CD1c-positive myeloid dendritic cell (primary cell): ENCODE data around the gene VAV2.
A peak's percentile ranks its signal among the peaks of the same experiment; 100 is the strongest.
"Not testable (repeated sequence)": the region's sequence is repeated elsewhere in the genome, so short reads cannot be mapped to it uniquely, and the experiment has no call there.

Source experiments
- DNase-seq: peaks from one replicate; pipeline ENCODE4 v3.0.0-alpha.2; 2016; ENCODE audit errors: extremely low spot score

VAV2 gene

GRCh38 chr9:133768371-133768858, 223.7 kb downstream of the VAV2 start:
- DNase-seq = no peak

GRCh38 chr9:133767625-133768024, 224.5 kb downstream of the VAV2 start:
- no peak for DNase-seq

DNA sequence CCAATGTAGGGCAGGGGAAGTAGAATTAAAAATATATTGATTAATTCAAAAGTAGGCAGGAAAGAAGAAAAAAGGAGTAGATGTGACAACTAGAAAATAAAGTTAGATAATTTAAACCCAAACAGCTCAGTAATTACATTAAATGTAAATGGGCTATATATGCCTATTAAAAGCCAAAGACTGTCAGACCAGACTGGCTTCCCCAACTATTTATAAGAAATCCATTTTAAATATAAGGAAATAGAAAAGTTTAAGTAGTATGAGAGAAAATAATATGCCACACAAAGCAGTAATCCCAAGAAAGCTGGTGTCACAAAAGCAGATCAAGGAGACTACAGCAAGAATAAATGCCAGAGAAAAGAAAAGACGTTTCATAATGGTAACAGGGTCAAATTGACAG, 225.1 kb downstream of the VAV2 start:
- no peak for DNase-seq

GRCh38 chr9:133766234-133766633, 225.9 kb downstream of the VAV2 start:
- not testable (repeated sequence) for DNase-seq

DNA sequence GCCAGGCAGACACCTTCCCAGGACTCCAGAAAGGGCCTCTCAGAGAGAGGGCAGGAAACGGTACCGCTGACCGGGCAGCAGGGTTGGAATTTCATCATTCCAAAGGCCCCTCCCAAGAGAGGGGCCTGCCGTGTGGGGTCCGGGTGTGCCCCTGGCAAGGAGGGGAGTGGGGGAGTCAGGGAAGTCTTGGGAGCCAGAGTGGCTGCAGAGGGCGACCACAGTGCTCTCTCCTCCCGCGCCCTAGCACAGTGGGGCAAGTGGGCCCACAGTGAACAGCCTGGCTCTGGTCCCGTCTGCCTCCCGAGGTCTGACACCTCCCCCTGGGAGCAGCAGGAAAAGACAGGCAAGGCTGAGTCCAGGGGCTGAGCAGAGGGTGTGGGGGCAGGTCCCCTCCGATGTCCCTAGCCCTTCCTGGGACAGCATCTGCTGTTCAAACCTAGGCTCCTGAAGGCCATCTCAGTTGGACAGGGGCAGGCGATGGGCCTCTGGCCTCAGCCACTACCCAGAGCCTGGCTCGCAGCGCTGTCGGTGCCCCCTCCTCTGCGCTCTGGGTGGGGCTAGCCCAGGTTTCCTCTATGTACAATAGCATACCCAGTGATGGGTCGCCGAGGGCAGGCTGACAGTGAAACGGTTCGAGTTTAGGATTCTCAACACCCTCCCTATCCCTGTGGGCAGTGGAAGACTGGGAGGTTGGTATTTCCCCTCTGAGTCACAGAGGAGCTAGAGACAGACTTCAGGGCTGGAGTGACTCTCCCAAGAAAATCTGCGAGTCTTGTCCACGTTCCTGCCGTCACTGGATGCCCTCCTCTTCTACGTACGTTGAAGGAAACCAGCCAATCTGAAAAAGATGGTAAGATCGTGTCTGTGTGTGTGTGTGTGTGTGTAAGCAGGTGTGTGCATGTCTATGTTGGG, 228.6 kb downstream of the VAV2 start:
- no peak for DNase-seq

DNA sequence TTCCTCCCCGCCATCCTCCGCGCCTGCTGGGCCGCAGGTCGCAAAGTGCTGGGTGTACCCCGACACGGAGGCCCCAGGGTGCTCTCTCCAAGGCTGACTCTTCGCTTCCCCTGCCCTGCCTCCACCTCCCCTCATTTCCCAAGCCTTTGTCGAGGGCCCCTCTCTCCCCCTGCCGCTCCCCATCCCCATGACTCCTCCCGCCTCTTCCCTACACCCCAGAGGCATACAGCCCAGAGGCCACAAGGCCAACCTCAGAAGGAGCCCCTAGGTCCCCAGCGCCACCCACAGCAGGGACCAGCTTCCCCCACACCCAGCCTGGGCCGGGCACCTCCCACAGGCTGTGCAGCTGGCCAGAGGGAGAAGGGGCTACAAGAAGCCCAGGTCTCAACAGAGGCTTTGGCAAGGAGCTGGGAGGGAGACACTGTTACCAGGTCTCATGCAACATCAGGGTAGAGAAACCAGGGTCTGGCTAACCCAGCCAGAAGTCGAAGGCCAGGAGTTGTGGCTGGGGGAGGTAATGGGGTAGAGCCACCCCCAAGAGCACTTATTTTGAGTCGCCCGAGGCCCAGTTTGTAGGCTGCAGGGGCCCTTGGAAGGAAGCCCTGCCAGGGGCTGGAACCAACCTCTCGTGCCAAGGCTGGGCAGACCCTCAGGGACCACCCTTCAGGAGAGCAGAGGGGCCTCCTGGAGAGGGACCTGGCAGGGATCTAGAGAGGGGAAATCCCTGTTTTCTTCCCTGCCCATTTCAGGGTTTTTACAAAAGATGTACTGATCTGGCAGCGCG, 229.4 kb downstream of the VAV2 start:
- DNase-seq = no peak

GRCh38 chr9:133761641-133762248, 230.4 kb downstream of the VAV2 start:
- no peak for DNase-seq

- no peak for DNase-seq
These were observed 231.3 kb downstream of the VAV2 start for GRCh38 chr9:133760713-133761290.

DNA sequence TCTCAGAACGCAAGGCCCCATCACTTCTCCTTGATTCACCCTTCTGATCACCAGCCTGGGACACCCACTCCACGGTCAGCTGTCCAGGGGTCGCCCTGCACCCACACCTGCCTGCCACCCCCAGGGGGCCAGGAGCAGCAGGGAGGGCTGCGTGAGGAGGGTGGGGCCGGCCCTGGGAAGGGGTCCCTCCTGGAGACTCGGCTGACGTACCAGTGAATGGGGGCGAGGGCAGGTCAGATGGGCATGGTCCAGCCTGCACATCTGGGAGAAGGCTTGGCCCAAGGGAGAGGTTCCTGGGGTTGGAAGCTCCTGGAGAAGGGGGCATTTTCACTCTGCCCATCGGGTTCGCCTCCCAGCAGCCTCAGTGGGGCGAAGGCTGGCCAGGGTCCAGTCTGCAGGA, 232.2 kb downstream of the VAV2 start:
- no peak for DNase-seq

DNA sequence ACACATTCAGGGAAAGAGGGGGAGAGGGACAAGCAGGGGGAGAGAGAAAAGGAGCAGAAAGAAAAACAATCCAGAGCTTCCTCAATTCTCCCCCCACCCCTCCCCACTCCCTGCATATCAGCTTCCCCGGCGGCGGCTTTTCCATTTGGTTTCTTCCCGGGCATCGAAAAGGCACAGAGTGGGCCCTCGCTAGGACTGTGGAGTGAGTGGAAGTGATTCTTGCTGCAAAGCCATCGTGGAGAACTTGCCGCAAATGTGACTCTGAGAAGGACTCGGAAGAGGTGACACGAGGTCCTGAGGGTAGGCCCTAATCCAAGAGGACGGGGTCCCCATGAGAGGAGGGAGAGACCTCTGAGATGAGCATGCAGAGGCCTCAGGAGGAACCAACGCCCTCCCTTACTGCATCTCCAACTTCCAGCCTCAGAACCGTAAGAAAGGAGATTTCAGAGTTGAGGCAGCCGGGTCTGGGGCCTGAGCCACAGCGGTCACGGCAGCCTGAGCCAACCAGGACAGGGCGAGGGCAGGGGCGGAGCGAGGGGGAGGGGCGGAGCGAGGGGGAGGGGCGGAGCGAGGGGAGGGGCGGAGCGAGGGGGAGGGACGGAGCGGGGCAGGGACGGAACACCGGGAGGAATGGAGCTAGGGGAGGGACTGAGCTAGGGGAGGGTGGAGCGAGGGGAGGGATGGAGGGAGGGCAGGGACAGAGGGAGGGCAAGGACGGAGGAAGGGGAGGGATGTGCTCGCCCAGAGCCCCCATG, 232.8 kb downstream of the VAV2 start:
- no peak for DNase-seq

DNA sequence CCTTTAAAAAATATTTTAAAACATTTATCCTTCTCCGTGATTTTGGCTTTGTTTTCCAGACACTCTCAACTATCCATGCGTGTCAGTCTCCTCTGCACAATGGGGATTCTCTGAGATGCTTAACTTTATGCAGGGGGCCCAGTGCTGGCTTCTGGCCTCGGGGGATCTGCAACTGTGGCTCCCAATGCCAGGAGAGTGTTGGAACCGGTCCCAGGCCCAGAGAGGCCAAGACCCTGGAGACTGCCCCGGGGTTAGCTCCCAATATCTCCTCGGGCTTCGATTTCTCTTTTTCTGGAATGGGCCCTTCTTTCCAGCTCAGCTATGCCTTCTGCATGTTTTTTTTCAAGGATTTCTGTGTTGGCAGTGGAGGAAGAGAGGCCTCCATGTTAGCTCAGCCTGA, 233.9 kb downstream of the VAV2 start:
- no peak for DNase-seq

- DNase-seq = no peak
These were observed 237.4 kb downstream of the VAV2 start for GRCh38 chr9:133754688-133755227.

DNA sequence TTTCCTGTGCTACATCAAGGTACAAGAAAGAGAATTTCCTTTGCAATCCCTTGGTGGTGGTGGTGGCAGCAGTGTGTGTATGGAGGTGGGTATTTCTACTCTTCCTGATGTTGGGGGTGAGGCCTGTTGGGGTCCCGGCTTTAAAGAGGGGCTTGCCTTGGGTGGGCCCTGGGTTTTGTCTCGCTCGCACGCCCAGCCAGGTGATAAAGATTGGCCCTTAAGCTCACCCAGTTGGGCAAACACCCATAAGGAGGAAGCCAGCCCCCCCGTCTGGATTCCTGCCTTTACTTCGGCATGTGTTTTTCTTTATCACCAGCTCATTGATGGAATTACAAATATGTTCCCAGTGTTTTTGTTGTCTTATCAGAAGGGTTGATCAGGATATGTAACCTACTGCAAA, 237.9 kb downstream of the VAV2 start:
- no peak for DNase-seq

DNA sequence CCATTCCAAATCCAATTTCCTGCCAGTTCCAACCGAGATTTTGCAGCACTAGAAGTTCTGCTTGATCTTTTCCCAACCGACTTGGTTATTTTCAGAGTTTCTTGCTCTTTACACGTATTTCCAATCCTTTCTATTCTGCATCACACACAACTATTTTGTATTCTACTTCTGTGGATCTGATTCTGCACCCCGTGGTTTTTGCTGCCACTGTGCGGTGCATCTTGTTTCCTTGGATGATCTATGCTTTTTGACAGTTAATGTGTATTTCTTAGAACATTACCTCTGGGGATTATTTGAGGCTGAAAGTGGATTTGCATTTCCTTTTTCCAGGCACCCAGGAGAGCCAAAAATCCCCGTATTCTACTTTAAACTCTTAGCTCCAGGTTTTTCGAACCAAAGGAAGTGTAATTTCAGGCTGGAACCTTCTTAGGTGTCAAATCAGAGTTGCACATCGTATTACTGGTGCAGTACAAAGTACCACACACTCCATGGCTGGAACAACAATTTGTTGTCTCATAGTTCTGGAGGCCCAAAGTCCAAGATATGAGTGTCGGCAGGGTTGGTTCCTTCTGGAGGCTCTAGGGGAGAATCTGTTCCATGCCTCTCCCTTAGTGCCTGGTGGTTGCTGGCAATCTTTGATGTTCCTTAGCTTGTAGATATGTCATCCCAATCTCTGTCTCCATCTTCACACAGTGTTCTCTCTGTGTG, 239.2 kb downstream of the VAV2 start:
- DNase-seq = no peak

DNA sequence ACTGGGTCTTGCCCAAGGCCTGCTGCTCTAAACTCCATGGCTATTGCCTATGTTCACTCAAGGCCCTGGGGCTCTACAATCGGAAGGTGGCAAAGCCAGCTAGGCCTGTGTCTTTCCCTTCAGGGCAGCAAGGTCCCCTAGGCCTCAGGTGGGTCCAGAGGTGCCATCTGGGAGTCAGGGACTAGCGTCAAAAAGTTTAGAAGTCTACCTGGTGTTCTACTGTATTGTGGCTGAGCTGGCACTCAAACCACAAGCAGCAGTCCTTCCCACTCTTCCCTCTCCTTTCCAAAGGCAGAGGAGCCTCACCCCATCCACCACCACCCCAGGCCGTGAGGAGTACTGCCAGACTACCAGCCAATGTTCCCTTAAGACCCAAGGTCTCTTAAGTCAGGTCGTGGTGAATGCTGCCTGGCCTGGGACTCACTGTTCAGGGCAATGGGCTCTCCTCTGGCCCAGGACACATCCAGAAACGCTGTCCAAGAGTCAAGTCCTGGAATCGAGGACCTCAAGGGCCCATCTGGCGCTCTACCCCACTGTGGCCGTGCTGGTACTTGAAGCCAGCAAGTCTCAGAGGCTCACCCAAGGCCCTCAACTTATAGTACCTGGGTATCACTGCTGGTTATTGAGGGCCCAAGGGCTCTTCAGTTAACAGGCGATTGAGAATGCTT, 241.0 kb downstream of the VAV2 start:
- no peak for DNase-seq

GRCh38 chr9:133747309-133747708, 244.8 kb downstream of the VAV2 start:
- no peak for DNase-seq

- DNase-seq = not testable (repeated sequence)
These were observed 247.6 kb downstream of the VAV2 start for GRCh38 chr9:133744528-133744927.

DNA sequence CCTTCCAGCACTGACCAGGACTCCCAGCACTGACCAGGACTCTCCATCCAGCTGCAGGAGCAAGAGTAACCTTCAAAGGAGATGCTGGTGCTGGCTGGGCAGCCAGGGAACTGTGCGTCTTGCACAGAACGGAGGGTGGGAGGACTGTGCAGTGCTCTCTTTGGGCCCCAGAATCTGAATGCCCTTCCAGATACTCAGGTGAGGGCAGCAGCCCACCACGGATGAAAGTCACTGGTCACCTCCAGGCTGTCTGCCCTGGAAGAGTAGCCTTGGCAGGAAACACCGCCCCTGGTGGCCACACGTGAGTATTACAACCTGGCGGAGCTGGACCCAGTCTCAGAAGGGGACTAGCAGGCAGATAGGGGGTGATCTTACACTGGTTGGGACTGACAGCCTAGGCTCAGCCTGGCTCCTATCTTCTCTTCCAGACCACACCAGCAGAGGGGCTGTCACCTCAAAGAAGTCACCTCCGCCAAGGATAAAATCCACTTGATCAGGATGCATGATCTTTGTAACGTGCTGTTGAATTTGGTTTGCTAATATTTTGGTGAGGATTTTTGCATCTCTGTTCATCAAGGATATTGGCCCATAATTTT, 249.2 kb downstream of the VAV2 start:
- peak; percentile 81 for DNase-seq

DNA sequence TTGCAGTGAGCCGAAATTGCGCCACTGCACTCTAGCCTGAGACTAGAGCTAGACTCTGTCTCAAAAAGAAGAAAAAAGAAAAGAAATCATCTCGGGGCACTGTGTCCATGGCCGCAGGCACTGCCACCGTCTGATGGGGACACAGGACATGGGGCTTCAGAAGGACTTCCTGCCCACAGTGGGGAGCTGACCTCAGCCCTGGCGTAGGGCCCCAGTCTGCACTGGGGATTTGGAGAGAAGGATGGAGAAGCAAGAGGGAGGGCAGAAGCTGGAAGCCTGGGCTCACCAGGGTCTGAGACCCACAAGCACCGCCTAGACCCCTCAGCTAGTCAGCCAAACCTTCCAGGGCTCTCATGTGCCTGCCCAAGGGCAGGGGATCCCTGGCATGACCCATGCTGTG, 249.9 kb downstream of the VAV2 start:
- DNase-seq = no peak
